ENCODE results near the gene ZNRF3.

The ZNRF3 gene

GRCh38 chr22:28980326-28980725 is 97.0 kb downstream of the ZNRF3 start:
- no peak for DNase-seq (ENCODE audit: low read depth in 3 of 3, low spot score in 1 of 3)

- DNase-seq (ENCODE audit: low read depth in 3 of 3, low spot score in 1 of 3) = no peak
Observed at GRCh38 chr22:28981818-28982499, 98.6 kb downstream of the ZNRF3 start.

GRCh38 chr22:28983190-28983589 is 99.8 kb downstream of the ZNRF3 start:
- DNase-seq (ENCODE audit: low read depth in 3 of 3, low spot score in 1 of 3) = no peak

GRCh38 chr22:28983788-28984441 is 100.5 kb downstream of the ZNRF3 start:
- no peak for DNase-seq (ENCODE audit: low read depth in 3 of 3, low spot score in 1 of 3)

- DNase-seq (ENCODE audit: low read depth in 3 of 3, low spot score in 1 of 3) = no peak
Observed at GRCh38 chr22:28984482-28985158, 101.2 kb downstream of the ZNRF3 start.

GRCh38 chr22:28985581-28986290 is 102.4 kb downstream of the ZNRF3 start:
- DNase-seq (ENCODE audit: low read depth in 3 of 3, low spot score in 1 of 3) = no peak

- DNase-seq (ENCODE audit: low read depth in 3 of 3, low spot score in 1 of 3) = no peak
Observed at GRCh38 chr22:28986366-28986765, 103.0 kb downstream of the ZNRF3 start.

GRCh38 chr22:28988457-28988856 is 105.1 kb downstream of the ZNRF3 start:
- no peak for DNase-seq (ENCODE audit: low read depth in 3 of 3, low spot score in 1 of 3)

GRCh38 chr22:28989035-28989464 is 105.7 kb downstream of the ZNRF3 start:
- no peak for DNase-seq (ENCODE audit: low read depth in 3 of 3, low spot score in 1 of 3)

- DNase-seq (ENCODE audit: low read depth in 3 of 3, low spot score in 1 of 3) = no peak
Observed at GRCh38 chr22:28989484-28989883, 106.1 kb downstream of the ZNRF3 start.

- DNase-seq (ENCODE audit: low read depth in 3 of 3, low spot score in 1 of 3) = no peak
Observed at GRCh38 chr22:28989912-28990311, 106.5 kb downstream of the ZNRF3 start.

GRCh38 chr22:28992565-28993356 is 109.4 kb downstream of the ZNRF3 start:
- DNase-seq (ENCODE audit: low read depth in 3 of 3, low spot score in 1 of 3) = no peak

GRCh38 chr22:28994522-28994921 is 111.2 kb downstream of the ZNRF3 start:
- DNase-seq (ENCODE audit: low read depth in 3 of 3, low spot score in 1 of 3) = no peak

GRCh38 chr22:28995551-28995950 is 112.2 kb downstream of the ZNRF3 start:
- no peak for DNase-seq (ENCODE audit: low read depth in 3 of 3, low spot score in 1 of 3)

- DNase-seq (ENCODE audit: low read depth in 3 of 3, low spot score in 1 of 3) = no peak
Observed at GRCh38 chr22:28997342-28997741, 114.0 kb downstream of the ZNRF3 start.

GRCh38 chr22:28998681-28999080 is 115.3 kb downstream of the ZNRF3 start:
- DNase-seq (ENCODE audit: low read depth in 3 of 3, low spot score in 1 of 3) = no peak

GRCh38 chr22:28999510-28999909 is 116.1 kb downstream of the ZNRF3 start:
- no peak for DNase-seq (ENCODE audit: low read depth in 3 of 3, low spot score in 1 of 3)

GRCh38 chr22:28999919-29000556 is 116.7 kb downstream of the ZNRF3 start:
- no peak for DNase-seq (ENCODE audit: low read depth in 3 of 3, low spot score in 1 of 3)

- no peak for DNase-seq (ENCODE audit: low read depth in 3 of 3, low spot score in 1 of 3)
Observed at GRCh38 chr22:29000641-29001040, 117.3 kb downstream of the ZNRF3 start.

GRCh38 chr22:29002603-29003002 is 119.2 kb downstream of the ZNRF3 start:
- DNase-seq (ENCODE audit: low read depth in 3 of 3, low spot score in 1 of 3) = no peak

All from stimulated activated CD4-positive, alpha-beta T cell treated with anti-CD3 and anti-CD28 coated beads, TNF-alpha, amount 100 ng/mL, for 1 hour (primary cell).